HG02571 (cell line): ENCODE measurements around the gene PRR16.

Source experiments
- ATAC-seq: cut with Tn5 transposase; IDR thresholded peaks from one replicate; pipeline ENCODE4 v1.9.1; 2021; ENCODE audit warnings: mild to moderate bottlenecking, moderate library complexity; ENCODE audit not compliant: unreplicated experiment

PRR16 gene

DNA sequence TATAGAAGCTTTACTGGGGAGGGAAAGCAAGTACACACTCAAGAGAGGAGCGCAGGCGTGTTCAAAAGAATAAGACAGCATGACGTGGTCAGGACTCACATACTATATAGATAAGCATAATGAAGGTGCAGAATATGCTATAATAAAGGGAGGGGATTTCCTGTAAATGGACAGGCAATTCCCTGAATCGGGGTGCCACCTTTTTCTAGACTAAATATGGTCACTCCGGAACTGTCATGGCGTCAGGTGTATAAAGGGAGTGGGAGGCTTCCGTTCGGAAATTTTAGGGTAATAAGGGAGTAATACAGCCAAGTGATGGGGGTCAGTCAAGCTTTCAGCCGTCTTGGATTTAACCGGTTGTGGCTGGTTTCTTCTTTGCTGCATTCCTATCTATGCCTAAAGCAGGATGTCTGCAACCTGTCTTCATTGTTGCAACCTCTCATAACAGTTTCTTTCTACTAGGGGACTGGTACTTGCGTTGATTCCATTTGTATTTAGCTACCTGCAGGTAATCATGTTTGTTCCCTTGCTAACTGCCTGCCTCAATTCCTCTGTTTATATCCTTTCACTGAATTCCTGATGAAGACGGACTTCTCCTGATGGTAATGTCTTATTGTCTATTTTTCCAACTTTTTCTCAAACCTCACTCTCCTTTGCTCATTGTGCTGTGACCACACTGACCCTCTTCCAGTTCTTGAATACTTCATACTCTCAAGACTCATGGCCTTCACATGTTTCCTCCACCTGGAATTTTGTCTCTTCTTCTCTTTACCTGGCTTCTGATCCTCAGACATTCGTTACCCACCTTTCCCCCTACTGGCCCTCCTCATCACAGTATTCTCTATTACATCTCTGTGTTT is 48.9 kb downstream of the PRR16 start:
- no peak for ATAC-seq

DNA sequence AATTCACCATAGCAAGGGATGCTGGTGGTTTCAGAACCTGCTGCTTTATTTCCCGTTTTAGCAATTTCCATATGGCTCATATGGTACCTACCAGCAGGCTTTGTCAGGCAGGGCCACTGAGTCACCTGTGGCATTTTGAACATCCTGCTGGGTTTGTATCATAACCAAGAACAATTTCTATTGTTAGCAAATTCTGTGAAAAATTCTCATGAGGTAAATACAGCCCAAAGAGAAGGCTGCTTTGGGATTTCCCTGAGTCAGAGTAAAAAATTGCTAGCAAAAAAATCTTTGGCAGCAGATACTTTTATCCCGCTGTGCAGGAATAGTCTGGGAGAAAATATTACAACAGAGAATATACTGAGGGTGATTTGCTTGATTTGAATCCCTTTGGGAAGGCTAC is 52.7 kb downstream of the PRR16 start:
- no peak for ATAC-seq

DNA sequence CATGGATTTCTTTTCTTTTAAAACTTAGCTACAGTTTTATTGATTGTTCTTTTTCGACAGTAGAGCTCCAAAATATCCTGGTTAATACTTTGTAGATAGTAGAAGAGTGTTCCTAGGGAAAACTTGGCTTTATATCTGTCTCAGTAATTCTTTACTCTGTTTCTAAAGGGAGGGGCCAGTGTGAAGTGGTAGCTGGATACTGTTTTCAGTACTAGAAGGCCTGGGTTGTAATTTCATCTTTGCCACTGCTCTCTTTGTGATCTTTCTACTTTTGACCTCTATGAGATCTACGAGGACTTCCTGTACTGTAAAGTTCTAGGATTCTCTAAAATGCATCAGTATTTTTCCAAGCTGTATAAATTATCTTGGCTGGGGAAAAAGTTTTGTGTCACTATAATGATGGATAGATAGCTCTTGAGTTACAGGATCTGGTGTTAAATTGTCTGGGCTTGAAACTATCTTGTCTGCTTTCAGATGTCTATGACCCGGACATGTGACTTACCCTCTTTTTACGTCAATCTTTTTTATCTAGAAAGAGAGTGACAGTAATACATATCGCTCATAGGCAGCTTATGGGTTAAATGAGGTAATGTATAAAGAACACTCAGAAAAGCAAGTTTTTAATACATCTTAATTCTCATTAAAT is 53.6 kb downstream of the PRR16 start:
- ATAC-seq: no peak

DNA sequence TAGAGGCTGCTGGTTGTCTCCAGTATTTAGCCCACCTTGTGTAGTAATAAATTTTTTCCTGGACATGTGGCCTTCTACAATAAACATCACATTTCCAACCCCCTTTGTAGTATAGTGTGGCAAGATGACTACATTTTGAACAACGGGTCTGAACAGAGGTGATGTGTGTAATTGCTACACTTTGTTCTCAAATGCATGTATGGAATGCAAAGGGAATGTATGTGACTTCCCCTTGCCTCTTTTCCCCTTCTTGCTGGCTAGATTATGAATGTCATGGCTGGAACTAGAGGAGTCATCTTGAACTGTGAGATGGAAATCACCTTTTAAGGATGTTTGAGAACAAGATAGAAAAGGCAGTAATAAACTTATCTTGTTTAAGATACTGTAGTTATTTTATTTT is 54.5 kb downstream of the PRR16 start:
- no peak for ATAC-seq

DNA sequence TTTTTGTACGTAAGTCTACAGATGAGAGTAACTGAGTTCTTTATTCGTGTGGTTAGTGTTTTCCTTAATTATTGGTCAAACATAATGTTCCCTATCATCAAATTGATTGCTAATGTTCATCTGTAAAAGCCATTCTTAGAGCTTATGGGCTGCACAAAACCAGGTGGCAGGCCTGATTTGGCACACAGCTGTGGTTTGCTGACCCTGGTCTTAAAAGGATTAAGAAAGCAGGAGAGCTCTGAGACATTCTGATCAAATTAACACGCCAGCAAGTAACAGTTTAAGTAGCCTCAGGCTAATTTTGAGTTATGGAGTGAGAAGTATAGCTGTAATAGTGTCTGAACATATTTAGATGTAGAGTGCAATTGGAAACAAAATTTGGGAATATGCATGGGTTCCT is 63.2 kb downstream of the PRR16 start:
- no peak for ATAC-seq

DNA sequence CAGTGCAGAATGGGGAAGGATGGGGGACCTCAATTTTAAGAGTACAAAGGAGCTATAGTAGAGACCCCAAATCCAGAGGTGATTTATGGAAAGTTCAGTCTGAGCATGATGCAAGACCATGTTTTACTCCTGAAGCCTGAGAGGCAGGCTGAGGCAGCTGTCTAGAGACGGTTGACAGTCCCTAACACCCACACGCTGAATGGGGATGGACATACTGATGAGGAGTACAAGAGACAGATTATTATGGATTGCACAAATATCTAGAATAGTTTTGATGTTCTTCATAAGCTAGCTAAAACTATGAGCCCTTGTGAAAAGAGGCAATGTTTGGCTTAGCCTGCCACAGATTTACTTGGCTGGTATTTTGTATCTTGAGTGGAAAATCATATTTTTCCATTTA is 64.5 kb downstream of the PRR16 start:
- ATAC-seq: no peak

DNA sequence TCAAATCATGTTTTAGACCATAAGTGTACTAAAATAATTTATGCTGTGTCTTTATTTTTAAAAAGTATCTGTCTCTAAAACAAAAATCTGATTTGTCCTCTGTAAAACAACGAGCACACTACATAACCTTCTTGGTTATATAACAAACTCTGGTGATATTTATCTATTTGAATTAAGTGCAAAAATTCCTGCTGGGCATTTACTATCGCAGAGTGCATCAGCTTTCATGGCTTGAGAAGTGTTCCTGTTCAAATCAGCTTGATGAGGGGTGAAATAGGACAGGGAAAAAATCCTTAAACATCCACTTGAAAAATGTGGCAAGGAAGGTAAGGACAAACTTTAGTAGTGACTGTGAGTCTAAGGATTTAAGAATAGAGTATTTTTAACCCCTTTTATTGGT is 65.3 kb downstream of the PRR16 start:
- ATAC-seq: no peak

DNA sequence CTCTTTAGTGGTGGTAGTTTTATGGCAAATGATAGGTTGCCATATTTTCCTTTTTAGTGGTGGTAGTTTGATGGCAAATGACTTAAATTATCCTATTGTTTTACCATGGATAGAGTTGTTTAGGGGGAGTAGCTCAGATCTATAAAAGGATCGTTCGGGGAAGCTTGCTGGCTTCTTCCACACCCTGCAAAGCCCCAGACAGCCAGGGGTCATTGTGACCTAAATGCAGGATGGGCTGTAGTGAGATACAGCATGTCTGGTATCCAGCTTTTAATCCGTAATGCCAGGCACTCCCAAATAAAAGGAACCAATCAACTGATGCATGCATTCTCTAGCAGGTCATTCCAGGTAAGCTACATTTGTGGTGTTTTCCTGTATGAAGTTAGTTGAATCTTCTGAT is 67.1 kb downstream of the PRR16 start:
- ATAC-seq: no peak

DNA sequence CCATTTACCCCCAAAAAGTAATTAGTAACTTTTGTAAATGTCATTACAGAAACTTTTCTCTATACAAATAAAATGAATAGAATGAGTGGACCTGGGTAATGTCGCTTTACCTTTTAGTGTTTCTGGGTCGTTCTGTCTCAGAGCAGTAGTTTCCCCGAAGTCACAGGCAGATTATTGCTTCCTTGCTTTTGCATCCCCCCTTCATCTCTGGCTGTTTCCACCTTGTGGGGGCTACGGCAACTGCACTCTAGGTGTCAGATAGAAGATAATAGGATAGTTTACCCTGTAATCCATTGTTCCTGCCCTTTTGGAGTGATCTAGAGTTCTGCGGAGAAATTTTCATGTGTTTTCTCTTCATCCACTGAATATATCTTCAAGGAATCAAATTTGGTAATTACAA is 68.7 kb downstream of the PRR16 start:
- no peak for ATAC-seq

DNA sequence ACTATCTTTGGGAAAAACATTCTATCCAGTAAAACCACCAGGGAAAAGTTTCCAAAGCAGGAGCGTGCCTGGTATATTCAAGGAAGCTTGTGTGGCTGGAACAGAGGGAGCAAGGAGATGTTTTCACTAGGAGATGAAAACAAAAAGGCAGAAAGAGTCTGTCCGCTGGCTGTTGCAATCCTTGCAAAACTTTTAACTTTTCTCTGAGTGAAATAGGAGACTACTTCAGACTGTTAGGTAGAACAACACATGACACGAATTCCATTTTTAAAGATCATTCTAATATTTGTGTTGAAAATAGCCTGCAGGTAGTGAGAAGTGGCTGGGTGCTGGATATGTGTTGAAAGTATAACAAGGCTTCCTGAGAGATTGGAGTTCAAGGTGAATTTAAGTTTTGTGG is 69.5 kb downstream of the PRR16 start:
- no peak for ATAC-seq

DNA sequence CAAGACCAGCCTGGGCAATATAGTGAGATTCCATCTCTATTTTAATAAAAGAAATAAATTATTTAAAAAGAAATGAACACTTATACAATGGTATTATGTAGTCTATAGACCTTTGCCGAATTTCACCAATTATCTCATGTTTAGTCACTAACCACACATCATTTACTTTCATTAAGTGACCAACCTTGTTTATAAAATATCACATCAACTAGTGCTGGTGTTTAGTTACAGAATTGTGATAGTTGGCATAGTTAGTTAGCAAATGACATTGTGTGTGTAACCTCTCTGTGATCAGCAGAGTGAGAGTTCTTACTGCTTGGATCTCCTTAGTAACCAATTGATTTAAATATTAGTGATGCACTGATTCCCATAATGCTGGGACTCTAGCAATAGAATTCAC is 71.8 kb downstream of the PRR16 start:
- ATAC-seq: no peak

DNA sequence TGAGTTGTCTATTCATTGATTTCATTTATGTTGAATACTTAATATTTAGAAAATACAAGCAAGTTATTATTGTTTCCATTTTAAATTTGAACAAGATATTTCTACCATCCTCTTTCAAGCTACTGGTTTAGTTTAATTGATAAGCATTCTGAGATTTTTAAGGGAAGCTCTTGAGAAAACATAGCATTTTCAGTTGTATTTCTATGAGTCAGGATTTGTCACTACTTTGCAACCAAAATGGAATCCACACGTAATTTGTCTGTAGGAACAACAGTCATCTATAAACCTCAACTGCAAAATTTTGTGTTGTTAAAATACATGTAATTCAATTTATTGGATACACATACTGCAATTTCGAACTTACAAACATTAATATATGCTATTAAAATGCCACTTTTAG is 74.0 kb downstream of the PRR16 start:
- ATAC-seq: no peak

DNA sequence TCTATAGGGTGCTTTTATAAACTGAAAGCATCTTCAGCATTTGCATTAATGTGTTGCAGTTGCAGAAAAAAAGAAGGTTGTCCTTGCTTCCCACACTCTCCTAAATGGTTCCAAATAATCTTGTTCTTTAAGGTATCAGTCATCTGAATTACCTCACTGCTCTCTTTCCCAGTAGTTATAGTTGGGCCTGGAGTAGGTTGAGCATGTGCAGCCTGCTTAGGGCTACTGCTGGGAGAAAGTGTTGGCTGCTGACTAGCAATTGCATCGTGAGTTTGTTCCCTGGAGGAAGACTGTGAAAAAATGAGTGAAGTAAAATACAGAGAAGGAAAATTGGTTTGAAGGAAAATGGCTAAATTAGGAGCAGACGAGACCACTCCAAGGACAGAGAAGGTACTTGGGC is 74.5 kb downstream of the PRR16 start:
- no peak for ATAC-seq

DNA sequence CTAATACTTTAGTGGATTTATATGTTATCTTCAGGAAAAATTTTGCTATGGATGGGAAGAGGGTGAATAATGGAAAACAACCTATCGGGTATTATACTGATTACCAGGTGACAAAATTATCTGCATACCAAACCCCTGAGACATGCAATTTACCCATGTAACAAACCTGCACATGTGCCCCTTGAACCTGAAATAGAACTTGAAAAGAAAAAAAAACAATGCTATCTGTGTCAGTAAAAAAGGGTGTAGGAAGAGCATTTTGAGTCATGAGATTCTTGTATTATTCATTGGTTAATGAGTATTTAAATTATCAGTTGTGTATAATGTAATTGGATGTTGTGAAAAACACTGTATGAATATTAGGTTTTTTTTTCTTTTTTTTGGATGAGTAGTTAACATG is 75.4 kb downstream of the PRR16 start:
- ATAC-seq: no peak

DNA sequence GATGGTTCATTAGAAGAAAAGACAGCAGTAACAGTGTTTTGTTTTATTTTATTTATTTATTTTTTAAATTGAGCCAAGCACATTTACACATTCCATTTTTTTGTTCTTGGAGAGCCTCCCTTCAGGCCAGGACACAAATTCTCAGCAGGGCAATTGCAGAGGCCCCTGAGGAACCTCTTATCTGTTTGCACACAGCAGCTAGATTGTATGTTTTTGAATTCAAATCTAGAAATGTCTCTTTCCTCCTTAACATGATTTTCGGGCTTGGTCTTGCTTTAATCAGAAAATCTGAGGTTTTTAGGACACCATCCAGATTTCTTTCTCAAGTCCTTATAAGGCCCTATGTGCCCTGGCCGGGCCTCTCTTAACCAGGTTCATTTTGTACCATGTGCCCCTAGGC is 76.0 kb downstream of the PRR16 start:
- no peak for ATAC-seq

DNA sequence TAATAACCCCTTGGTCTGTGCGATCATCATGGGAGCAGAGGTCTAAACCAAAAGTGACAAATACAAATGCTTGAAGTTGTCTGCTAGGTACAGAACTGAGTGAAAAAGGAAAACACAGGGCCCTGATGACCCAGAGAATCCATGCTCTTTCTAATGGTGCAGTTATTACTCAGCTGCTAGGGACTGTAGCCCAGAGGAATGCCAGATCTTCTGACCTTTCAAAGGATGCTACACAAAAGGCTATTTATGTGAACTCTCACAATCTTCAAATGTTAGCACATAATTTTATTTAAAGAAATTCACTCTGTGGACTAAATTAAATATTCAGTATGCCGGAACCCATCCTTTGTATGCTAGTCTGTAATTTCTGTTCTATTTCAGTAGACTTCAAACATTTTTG is 79.9 kb downstream of the PRR16 start:
- ATAC-seq: no peak

DNA sequence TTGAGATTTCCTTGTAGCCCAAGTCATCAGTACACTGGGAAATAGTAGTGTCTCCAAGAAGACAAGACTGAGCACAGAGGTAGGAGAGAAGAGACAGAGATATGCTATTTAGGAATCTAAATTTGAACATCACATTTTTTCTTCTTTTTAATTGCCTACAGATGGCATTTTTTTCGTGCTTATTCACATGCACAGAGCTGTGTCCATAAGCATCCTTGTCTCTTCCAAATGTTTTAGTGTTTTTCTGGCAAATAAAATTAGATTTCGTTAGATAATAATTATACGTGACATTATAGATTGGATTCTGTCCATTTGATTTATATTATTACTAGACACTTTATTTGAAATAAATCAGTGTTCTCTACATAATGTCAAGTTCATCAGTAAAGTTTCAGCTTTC is 80.9 kb downstream of the PRR16 start:
- ATAC-seq: no peak

DNA sequence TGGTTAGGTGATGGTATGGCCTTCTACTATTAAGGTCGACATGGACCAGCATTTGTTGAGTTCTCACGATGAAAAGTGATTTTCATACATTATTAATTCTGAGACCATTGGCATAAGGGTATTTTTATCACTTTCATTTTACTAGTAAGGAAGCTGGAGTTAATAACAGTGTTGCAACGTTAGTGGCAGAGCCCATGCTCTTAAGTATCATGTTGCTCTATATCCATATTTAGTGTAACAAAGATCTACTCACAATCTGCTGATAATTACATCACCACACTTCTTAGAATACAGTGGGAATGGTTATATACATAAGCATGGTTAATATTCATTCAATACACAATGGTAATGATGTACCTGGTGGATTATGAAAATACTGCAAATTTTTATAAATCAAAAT is 81.9 kb downstream of the PRR16 start:
- ATAC-seq: no peak

DNA sequence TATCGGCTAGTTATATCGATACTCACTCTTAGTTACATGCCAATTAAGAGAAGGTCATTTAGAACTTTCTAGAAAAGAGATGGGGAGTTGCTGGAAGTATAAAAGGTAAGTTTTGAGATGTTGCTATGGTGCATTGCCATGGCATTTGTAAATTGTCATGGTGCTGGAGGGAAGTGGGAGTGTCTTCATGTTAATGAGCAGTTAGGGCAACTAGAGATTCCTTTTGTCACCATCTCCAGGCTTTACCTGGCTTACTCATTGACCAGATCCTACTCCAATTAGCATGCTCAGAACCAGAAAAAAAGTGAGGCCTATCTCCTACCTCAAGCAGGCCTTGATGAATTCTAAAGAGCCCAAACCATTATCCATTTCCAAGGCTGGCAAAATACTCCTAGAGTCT is 82.8 kb downstream of the PRR16 start:
- no peak for ATAC-seq

DNA sequence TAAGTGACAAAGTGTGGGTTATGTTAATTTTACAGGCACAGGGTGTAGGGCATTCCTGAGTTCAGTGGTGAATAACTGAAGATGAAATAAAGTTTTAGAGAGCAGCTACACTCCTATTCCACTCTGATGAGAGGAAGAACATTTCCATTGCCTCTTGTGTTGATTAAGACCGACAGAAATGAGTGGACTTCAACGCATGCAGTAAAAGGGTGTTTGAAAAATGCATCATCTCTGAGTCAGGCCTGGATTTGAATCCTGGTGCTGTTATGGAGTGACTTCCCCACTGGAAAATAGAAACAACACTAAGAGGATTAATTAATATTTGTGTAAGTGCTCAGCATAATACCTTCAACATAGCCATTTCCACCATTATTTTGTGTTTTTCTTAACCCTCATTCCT is 86.3 kb downstream of the PRR16 start:
- no peak for ATAC-seq

DNA sequence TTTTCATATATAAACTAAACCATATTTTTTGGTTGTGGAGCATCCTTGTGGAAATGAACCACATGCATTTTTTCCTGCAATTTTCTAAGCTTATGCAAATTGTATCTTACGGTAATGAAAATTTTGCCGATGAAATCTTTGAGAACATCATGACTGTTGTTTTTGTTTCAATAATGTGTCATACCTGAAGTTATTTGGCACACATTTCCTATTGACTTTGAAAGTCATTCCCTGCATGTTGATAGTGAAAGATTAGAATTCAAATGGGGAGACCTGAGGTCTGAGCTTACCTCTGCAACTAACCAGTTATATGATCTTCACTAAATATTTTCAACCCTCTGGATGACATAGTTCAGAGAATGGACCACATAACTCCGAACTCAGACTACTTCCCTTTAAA is 88.5 kb downstream of the PRR16 start:
- no peak for ATAC-seq

DNA sequence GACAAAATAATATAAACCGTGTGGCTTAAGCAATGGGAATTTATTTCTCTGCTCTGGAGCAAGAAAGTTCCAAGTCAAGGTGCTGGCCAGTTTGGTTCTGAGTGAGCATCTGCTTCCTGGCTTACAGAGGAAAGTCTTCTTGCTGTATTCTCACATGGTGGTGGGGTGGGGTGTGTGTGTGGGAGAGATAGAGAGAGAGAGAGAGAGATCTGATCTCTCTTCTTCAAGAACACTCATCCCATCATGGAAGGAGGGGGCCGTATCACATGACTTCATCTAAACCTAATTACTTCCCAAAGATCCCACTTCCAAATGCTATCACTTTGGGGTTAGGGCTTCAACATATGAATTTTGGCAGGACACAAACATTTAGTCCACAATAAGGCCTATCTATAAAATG is 91.2 kb downstream of the PRR16 start:
- ATAC-seq: no peak

DNA sequence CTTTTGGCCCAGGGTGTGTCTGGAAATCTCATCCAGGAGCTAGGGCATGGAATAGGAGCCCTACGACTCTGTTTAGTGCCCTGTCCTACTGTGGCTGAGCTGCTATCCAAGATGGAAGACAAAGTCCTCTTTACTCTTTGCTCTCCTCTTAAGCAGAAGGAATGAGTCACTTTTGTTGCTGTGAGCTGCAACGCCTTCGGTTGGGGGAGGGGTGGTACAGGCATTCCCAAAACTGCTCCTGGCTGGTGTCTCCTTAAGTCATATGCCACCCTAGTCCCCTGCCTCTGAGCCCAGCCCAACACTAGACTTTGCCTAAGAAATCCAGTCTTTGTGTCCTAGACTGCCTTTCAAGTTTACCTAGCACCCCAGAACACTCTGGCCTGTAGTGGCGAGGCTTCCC is 99.9 kb downstream of the PRR16 start:
- ATAC-seq: no peak
